Amniotic stem cell (primary cell): Measurements from ENCODE around the gene TXNIP.

Source experiments
- DNase-seq: peaks from one replicate; lab custom pipeline; 2025; lab: John Stamatoyannopoulos, UW

The TXNIP gene

DNA sequence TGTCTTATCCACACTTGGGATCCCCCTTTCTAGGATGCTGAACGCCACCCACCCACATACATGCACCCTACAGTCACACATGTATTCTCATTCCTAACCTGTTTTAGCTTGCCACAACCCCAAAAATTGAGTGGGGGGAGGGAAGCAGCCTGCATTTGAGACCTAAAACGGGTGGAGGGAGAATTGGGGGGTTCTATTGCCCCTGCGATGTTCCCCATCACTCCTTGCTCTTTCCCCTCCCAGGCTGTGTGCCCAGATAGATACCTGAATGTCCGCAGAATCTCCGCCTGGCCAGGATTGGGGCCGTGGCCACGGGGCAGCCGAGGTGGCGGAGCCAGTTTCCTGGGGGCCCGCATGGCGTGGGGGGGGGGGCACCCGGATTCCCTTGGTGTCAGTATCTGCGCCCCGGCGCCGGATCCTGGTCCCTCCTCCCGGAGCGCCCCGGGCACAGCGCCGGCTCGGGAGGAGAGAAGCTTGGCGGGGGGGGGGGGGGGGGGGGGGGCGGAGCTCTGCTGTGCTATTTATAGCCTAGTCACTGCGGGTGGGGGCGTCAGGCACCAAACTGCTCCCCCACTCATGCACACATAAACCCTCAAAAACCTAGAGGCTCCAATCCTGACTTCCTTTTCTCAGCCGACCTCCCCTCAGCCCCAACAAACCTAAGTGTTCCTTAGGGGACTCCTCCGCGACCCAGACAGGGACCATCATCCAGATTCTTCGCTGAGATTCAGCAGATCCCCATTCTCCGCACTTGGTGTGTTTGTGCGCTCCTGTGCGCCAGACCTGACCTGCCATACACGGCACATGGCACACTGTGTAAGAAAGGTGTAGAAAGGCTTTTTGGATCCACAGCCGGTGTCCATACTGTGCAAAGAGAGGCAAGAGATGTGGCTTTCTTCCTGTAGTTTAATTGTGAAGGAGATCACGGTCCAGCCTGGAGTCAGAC lies 33.9 kb downstream of the TXNIP start:
- no peak for DNase-seq

DNA sequence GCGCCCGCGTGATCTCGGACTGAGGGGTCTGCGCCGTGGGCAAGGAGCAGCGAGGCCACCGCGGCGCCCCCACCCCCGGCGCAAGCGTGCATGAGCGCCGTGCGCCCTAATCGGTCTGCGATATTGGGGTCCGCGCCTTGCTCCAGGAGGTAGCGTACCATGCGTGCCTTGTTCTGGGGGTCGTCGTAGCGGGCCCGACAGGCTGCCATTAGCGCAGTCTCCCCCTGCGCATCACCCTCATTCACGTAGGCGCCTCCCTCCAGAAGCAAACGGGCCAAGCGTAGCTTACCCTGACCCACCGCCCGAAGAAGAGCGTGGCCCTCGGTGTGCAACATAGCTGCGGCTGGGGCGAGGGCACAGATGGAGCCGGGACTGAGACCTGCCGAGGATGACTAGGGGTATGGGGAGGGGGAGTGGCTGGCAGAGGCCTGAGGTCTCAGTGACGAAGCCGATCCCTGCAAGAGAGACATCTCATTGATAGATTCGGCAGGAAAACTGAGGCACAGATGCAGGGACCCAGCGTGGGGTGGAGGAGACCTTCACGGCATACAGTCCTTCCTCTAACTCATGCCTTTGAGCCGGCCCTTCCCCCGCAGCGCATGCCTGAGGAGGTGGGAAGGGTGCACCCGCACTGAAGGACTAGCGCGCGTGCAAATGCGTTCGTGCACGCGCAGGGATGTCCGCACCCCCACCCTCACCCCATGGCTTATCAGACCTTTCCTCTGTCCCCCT lies 34.8 kb downstream of the TXNIP start:
- DNase-seq: no peak

DNA sequence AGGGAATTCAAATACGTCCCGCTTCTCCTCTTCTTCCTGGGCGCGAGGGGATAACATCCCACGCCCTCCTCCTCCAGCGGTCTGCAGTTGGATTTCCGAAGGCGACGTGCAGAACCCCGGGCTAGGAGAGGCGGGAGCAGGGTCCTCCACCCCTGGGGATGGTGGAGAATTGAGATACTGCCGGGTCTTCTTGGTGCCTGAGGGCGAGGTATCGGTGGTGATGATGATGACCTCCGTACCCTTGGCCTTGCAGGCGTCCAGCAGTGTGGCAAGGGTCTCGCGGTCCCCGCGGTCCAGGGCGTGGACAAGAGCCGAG lies 35.3 kb downstream of the TXNIP start:
- DNase-seq: no peak

- DNase-seq: no peak
Measured at GRCh38 chr1:145960468-145961108, 35.8 kb downstream of the TXNIP start.

- DNase-seq: no peak
Measured at GRCh38 chr1:145959957-145960467, 36.4 kb downstream of the TXNIP start.

- no peak for DNase-seq
Measured at GRCh38 chr1:145959333-145959732, 37.0 kb downstream of the TXNIP start.

DNA sequence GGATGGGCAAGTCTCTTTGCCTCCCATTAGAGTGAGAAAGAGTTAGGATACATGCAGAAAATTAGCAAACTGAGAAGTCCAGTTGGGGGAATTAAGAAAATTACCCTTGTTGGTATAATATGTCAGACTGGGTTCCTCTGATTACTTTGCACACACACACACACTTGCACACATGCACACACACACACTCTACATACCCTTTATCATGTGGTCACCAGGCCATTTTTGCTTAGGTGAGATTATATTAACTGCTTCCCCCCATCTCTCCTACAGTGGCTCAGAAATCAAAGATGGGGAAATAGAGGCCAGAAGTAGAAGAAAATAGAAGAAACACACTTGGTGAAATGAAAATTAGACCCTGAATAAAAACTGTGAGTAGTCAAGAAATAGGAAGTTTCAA lies 37.6 kb downstream of the TXNIP start:
- DNase-seq: no peak

- DNase-seq: peak; percentile 95
Measured at GRCh38 chr1:145957443-145958319, 38.7 kb downstream of the TXNIP start, which contains the start of gene LIX1L. TSS of gene LIX1L (minus strand) at chr1:145958017. CDS start at chr1:145957927, 90 bp downstream.

DNA sequence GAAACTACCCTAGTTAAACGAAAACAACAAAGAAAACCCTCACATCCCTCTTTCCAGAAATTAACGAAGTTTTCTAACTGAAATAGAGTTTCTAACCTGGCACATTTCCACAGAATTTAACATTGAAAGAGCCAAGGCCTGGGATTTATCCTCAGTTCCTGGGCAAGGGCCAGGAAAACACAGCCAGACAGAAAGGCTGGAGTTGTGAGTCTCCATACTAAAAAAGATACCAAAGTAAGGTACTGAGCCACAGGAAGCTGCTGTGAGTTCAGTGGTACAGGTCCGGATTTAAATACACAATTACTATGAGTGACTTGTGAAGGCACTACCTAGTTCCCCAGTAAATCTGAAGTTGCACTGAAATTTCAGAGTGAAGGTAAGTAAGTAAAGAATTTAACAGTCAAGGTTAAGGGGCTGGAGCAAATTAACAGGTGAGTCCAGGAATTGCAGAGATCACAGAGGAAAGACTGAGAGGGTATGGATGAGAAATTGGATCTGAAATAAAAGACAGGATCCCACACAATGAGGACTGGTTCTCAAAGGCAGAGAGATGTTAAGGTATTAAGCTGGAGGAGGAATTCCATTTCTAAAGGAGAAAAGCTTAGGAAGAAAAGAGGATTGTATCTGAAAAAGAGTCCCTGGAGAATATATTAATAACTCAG lies 39.5 kb downstream of the TXNIP start:
- DNase-seq: no peak

GRCh38 chr1:145956361-145956760 lies 40.0 kb downstream of the TXNIP start:
- no peak for DNase-seq

DNA sequence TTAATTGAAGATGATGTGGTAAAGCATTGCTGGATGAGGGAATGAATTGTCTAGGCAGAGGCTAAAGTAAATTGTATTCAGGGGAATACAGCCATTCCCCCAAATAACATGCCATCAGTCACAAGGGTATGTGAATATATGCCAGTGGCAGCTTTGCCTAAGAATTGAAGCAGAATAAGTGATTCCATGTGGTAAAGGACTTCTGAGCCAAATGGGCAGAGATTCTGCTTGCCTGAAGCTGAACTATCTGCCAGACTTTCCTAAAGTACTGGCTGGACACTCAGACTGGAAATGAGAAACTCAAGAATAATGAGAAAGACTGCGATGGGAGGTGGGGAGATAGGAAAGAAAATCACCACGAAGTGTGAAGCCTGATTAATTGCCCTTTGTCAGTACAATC lies 40.9 kb downstream of the TXNIP start:
- no peak for DNase-seq

DNA sequence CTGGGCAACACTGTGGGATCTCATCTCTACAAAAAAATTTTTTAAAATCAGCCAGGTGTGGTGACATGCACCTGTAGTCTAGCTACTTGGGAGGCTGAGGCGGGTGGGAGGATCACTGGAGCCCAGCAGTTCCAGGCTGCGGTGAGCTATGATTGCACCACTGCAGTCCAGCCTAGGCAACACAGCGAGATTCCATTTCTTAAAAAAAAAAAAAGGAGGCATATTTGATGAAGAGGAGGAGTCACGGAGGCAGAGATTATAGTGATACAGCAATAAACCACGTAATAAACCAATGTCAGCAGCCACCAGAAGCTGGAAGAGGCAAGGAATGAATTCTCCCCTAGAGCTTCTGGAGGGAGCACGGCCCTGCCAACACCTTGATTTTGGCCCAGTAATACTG lies 42.5 kb downstream of the TXNIP start:
- DNase-seq: no peak

GRCh38 chr1:145952903-145953302 lies 43.5 kb downstream of the TXNIP start:
- DNase-seq: no peak

- no peak for DNase-seq
Measured at GRCh38 chr1:145951526-145951925, 44.9 kb downstream of the TXNIP start.

DNA sequence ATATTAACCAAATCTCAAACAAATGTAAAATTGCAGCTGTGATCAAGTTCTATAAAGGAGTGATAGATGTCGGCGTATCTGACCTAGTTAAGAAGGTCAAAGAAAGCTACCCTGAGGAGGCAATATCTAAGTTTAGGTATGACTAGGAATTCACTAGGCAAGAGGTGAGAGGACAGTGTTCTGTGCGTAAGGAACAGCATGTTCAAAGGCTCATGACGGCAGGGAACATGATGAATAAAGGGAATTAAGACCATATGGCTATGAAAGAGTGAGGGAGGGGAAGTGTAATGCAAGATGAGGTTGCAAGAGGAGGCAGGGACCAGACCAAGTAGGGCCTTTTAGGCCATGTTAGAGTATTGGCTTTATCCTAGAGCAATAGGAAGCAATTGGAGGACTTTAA lies 47.2 kb downstream of the TXNIP start:
- DNase-seq: no peak

- no peak for DNase-seq
Measured at GRCh38 chr1:145947551-145947950, 48.8 kb downstream of the TXNIP start.

DNA sequence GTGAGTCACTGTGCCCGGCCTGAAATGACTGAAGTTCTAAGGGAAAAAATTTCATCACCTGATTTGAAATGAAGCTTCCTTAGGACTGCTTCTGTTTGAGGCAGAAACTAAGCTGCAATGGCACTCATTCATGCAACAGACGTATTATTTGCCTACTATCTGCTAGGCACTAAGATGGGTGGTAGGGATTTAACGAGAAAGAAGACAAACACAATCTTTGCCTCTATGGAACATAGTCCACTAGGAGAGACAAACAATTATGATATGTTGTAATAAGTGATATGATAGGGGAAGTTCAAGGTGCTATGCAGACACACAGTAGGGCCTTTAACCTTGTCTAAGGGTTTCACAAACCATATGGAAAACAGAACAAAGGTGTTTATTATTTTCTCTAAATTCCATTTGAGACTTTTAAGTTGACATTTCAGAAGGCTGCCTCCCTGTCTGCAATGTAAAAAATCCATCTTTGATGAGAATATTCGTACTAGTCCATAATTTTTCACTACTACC lies 49.8 kb downstream of the TXNIP start:
- DNase-seq: no peak

DNA sequence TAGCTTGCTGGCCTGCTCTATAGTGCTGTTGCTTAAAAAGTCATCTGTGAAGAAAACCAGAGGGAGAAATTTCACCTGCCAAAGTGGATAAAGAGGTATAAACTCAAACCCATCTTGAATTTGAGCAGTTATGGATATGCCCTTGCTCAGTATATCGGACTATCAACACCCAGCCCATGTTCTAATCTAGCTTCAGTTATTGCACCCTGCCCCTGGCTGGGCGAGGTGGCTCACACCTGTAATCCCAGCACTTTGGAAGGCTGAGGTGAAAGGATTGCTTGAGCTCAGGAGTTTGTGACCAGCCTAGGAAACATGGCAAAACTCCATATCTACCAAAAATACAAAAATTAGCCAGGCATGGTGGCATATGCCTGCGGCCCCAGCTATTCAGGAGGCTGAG lies 51.8 kb downstream of the TXNIP start:
- DNase-seq: no peak

- no peak for DNase-seq
Measured at GRCh38 chr1:145942871-145943270, 53.5 kb downstream of the TXNIP start.
